ENCODE data around the gene DNMT3A. TPM values are rescaled to one million over a fixed set of nuclear protein-coding genes. Genes with fewer than 3 reads are reported as not detected.

The DNMT3A gene
- total RNA-seq, 1 experiment from 2014 or later = 6.8 TPM

DNA sequence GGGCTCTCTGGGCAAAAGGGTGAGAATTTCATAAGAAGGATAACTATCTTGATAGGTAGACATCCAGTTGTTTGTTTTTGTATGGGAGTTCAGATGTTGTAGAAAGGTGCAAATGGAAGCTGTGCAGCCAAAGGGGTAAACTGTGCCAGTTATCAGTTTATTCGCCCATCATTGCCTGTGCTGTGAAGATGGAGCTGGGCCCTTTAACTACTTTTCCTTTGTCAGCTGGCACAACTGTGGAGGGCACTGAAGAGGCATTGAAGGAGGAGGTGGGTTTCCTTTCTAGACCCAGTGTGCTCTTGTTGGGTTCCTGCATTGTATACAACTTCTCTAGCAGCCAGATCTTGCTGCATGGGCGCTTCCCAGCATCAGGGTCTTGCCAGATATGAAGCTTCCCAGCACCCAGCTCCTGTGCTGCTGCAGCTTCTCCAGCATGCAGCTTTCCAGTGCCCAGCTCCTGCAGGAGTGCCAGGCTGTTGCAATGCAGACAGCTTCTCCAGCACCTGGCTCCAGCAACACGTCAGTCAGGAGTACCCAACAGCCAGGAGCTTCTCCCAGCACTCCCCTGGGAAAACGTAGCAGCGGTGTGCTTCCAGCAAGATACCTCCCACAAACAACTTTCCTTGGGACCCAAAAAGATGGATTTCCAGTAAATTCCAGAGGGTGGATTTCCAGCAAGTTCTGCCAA, 15.3 kb downstream of the DNMT3A start:
- no peak for DNase-seq (ENCODE audit: low spot score)

DNA sequence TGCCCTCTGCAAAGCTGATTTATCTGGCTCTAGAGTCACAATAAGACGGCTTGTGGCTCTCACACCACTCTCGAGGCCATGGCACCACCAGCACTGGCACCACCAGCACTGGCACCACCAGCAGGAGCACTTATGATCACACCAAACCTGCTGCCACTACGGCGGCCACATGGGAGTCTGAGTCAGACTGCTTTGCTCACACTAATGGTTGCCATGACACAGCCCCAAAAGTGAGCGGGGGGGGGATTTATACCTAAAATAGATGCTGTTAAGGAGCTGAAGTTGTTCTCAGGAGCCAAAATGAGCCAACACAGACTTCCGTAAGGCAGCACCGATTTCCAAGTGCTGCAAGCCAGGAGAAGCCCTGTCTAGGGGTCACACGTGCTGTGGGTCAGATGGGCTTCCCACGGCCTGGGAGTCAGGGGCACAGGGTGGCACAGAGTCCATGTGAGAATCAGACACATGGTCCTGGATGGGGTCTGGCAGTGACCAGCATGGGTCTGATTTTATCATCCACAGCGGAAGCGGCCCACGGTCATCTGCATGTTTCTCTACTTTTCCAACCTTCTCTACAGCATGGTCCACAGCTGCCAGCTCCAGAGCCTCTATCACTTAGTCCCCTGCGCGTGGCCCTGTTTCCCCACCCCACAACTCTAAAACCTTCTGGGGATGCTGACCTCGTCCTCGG, 16.7 kb downstream of the DNMT3A start:
- DNase-seq (ENCODE audit: low spot score) = peak; percentile 77

DNA sequence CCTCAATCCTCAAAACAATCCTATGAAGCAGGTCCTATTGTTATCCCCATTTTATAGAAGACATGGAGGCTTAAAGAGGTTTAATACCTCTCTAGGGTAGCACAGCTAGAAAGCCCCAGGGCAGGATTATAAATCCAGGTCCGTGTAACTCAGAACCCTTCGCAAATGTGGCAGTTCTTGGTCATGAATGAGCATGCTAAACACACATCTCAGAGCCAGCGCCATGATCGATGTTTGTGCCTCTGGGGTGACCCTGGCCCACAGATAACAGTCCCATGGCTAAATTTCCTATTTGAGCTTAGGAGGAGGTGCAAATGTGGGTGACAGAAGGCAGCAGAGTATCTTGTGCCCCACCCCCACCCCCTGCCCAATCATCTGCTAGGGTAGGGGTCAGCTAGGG, 17.5 kb downstream of the DNMT3A start:
- DNase-seq (ENCODE audit: low spot score) = no peak

DNA sequence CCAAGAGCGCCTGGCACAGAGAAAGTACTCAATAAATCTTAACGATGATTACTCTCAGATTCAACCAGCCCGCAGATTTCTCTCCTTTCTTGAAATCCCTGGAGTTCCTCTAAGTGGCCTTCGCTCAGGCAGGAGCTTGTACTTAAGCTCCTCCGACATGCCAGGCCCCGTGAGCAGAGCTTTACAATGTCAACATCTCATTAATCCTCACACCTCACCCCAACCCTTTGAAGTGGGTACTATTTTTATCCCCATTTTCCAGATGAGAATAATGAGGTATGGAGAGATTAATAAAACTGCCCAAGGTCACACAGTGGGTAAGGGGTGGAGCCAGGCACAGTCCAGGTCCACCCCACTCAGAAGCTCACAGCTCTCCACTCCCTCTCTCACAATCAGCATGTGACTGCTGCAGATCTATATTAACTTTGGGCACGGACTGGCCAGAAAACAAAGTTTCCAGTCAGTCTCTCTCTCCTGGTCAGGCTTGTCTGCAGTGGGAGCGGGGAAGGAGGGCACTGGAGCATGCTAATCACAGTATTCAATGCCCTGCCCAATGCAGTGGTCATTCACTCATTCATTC, 18.0 kb downstream of the DNMT3A start:
- no peak for DNase-seq (ENCODE audit: low spot score)

DNA sequence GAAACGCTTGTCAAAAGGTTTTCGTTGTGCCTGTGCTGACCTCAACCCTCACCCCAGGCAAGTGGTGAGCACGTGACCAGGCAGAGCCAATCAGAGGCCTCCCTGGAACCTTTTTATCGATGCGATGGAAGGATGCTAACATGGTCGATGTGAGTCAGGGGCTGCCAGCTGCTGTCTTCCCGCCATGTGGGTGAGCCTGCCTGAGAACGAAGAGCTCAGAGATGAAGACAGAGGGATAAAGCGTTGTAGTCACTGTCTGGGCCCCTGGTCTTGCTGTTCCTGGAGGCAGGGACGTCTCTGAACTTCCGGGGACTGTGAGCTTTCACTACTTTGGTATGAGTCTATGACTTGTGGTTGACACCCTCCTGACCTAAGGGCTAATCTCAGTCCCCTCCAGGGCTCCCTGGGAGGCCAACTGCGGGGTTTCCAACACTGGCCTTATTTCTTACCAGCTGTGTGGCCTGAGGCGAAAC, 18.6 kb downstream of the DNMT3A start:
- DNase-seq (ENCODE audit: low spot score) = peak; percentile 46

DNA sequence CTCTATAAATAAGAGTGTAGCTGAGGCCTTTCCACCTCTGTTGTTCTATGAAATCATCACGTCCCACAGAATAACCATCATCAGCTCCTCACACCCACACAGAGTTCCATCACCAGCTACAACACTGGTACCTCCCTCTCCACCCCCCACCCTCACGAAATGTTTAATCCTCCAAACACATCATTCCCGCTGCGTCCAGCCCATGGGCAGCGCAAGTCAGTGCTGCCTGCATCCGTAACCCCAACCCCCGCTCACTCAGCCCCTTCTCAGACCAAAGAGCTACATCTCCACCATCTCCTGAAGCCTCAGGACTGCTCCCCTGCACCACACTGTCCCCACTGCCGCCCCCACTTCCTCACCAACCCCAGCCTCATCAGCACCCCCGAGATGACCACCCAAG, 19.4 kb downstream of the DNMT3A start:
- no peak for DNase-seq (ENCODE audit: low spot score)

DNA sequence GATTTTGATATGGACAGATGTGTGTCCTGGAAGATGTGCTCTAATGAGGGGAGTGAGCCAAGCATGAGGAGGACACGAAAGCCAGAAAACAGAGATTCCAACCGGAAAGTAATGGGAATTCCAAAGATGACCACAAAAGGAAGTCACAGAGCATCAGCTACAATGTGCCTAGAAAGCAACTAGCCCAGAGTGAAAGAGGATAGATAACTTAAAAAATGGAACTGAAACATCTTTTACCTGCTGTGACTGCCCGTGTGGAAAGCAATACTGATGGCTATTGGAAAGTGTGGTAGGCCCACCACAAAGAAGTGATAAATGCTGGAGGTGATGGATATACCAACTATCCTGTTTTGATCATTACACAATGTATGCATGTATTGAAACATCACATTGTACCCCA, 21.6 kb downstream of the DNMT3A start:
- no peak for DNase-seq (ENCODE audit: low spot score)

DNA sequence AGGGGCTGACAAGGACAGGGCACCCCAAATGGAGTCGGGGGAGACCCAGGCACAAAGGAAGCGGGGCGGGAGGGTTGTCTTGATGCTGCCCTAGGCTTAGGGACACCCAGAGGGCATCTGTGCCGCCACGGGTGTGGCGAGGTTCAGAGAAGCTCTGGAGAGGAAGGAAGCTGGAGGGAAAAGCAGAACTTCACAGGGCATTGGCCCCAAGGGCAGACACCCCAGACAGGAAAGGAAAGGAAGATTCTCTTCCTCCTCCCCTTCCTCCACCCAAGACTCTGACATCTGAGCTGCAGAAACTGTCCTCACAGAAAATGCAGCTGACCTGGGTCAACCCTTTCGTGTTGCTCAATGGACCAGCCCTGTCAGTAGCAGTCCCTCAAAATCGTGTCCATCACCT, 25.6 kb downstream of the DNMT3A start:
- DNase-seq (ENCODE audit: low spot score) = no peak

DNA sequence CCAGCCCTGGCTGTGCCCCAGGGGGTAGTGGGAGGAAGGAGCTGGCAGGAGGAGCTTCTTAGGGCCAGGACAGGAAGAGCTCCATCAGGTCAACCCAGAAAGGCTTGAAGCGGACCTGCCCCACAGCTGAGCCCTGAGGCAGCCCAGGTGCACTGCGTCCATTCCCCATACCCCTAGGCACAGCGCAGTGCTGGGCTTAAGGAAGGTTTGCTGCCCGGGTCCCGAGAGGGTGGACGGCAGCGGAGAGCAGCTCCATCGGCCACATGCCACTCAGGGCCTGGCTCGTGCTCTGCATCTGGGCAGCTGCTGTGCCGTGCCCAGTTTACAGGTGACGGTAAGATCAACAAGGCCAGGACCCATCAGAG, 26.4 kb downstream of the DNMT3A start:
- no peak for DNase-seq (ENCODE audit: low spot score)

DNA sequence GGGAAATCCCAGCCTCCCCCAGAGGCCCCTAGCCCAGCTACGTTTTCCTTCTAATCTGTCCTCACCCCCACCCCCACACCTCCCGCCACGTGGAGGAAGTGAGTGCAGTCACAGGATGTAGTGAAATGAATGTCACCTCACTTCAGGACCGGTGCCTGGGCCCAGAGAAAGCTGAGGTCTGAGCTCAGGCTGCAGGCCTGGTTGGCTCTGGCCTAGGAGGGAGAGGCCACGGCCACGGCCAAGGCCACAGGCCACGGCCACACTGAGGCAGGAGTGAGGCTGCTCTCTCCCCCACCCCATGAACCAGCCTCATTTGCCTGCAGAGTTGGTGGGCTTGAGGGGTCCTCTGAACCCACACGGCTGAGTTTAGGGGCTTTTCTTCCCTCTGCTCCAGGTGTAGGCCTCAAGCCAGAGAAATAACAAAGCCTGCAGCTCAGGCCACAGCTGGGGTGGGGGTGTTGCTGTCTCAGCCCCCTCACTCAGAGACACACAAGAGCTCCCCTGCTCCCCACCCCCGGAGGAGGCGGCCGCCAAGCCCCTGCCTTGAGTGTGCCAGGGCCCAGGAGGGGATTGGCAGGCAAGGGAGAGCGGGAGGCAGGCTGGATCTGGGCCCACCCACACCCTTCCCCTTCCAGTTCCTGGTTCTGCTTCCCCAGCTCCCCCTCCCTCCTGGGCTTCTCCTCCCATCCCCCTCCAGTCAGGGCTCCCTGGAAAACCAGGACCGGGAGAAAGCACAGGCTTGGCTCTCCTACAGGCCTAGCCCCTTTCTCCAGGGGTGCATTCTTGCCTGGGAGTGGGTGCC, 27.0 kb downstream of the DNMT3A start:
- DNase-seq (ENCODE audit: low spot score) = no peak

DNA sequence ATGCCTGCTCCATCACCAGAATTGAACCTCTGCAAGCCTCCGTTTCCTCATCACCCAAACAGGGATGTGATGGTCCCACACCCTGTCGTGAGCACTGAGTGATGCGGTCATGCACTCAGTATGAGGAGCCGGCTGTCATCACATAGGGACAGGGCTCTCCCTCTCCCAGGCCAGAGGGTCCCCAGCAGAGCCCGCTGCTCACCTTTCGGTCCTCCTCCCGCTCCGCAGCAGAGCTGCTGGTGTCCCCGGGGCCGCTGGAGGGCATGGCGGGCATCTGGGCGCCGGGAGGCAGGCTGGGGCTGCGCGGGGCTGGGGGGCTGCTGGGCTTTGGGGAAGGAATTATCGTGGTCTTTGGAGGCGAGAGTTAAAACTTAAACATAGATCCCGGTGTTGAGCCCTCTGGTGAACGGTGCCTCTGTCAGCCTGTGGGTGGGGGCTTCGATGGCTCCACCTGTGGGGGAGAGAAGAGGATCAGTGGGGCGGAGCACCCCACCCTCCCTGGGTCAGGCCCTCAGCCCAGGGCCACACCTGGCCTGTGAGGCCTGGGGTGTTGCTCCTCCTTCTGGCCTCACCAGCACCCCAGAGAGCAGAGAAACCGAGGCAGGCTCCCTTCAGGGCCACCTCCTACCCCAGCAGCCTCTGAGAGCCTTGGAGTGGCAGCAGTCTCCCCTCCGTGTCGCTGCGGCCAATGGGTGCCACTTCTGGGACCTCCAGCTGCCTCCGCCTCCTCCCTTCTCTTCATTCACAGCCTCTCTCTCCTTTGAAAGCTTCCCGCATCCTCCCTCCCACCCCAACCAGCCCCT, 27.8 kb downstream of the DNMT3A start:
- DNase-seq (ENCODE audit: low spot score) = no peak

DNA sequence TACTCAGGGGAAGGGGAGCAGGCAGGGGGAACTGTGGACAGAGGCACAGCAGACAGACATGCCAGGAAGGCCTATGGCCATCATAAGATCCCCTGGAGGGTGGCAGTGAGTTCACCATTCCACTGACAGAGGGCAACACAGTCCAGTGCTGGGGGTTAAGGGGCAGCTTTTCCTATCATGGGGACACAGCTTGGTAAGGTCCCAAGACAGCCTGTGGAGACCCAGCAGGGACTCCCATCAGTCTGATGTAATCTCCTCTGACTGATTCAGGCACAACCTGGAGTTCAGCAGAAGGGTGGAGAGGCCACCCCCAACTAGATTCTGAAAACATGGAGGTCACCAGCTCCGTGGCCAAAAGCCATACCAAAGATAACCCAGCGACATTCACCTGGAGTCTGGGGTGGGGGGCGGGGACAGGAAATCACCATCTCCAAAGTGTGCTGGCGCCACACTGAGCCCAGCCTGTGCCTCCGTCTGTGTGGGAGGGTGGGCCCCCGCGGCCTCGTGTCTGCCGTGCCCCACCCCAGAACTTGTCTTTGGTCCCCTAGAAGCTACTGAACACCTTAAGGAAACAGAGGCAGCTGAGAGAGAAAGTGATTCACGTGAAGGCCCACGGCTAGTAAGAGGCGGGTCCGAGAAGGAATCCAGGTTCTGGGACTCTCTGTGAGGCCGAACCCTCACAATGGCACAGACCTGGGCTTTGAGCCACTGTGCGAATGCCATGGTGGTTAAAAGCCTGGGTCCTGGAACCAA, 28.6 kb downstream of the DNMT3A start:
- DNase-seq (ENCODE audit: low spot score) = no peak

DNA sequence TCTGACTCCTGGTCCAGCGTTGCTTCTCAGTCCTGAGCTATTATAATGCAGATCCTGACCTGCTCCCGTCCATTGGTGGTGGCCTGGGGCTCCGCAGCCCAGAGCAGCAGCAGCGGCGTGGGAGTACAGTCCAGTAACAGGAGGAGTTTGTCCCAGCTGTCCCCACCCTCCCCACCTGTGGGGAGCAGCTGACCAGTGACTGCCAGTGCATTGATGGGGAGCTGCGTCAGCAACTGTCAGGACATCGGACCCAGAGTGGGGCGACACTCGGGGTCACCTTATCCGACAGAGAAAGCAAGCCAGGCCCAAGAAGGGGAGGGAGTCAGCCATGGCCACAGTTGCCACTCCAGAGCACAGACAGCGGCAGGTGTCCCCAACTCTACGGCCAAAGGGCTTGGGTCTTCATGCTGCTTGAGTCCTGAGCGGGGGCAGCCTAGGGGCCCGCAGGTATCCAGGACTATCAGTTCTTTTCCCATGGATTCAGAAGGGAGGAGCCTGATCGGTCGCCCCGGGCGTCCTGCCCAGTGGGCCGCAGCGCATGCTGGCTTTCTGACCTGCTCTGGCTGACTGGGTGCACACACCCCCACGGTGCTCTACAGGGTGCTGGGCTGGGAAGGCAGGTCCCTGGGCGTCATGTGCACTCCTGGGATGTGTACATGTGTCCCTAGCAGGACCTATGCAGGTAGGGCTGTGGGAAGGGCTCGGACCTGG, 29.7 kb downstream of the DNMT3A start:
- no peak for DNase-seq (ENCODE audit: low spot score)

DNA sequence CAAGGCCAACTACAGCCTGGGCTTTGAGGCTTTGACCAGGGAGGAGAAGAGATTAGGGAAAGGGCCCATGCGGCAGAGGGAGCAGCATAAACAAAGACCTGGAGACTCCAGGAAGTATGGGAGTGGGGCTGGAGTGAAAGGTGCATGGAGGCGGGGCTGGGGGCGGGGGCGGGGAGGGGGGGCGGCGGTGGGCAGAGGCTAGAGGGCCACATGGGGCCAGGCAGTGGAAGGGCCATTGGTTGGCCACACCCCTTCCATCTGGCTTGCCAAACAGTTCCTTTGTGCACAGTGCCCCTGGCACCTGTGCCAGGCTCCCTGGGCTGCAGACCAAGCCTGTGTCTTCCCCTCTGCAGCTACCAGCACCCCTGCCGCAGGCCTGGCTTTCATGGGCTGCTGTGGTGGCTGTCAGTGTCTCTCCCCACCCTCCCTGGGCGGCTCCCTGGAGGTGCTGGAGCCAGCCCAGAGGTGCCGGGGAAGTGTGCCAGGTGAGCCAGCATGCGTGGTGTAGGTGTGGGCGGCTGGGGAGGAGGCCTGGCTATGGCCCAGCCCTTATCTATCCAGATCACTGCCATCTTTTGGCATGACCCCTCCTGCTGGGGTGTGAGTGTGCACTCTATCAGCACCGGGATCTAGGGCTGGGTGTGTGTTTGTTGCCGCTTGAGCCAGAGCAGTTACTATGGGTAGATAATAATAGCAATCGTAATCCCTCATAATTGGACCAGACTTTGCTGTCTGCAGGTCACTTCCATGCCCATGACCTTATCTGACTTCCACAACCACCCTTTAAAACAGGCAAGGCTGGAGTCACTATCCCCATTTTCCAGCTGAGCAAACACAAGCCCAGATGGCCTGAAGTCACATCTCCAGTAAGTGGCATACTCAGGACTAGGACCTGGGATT, 30.5 kb downstream of the DNMT3A start:
- DNase-seq (ENCODE audit: low spot score) = no peak

DNA sequence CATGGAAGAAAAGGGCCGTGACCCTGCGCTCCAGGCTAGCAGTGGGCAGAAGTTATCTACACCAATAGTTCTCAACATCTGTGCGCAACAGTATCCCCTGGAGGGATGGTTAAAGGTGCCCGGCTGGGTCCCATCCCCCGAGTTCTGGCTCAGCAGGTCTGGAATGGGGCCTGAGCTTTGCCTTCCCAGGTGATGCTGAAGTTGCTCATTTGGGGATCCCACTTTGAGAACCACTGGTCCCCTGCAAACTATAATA, 31.1 kb downstream of the DNMT3A start:
- no peak for DNase-seq (ENCODE audit: low spot score)

DNA sequence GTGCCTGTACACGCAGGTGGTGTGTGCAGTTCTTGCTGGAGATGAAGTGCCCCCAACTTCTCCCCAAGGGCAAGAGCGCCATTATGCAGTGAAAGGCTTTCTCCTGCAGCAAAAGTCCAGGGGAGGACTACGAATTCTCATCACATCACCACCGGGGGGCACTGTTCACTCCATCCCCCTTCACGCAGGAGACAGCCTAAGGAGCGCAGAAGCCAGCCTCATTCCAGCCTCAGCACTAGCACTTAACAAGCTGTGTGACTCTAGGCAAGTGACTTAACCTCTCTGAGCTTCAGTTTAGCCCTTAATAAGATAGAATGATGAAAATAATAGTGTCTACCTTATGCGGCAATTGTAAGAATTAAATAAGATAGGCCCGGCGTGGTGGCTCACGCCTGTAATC, 32.3 kb downstream of the DNMT3A start:
- peak; percentile 63 for DNase-seq (ENCODE audit: low spot score)

DNA sequence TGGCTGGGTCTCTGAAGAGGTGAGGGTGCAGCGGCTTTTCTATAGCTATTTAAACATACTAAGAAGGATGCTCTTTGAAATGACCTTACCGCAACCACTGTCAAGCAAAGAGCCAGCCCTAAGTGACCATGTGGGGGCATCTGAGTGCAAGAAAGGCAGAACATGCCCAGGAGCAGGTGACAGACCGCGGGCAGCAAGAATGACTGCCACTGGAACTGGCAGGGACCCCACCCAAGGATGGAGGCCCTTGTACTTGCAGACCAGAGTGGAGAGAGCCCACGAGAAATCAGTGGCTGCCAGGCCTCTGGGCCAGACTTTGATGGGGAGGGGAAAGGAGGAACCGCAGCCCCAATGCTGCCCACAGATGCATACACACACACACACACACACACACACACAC, 33.1 kb downstream of the DNMT3A start:
- DNase-seq (ENCODE audit: low spot score) = no peak

DNA sequence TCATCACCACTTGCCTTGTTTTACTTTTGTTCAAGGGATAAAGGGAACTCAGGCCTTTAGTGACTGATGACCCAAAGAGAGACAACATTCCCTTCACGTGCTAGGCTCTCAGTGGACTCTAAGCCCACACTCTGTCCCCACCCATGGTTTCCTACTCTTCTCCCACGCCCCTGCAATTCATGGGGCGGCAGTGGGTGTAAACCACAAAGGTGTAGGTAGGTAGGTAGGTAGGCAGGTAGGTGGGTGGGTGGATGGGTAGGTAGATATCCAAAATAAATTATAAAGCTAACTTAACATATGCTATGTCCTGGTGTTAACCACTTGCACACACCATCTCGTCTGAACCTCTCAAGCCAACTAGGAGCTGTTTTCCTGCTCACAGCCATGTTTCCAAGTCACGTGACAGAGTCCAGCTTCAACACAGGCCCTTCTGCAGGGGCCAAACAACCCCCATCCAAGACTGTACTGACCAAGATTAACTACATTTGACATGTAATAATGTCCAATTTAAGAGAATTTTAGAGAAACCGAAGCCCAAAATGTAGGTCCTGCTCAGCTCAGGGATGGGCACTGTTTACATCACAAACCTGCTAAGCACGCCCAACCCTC, 33.7 kb downstream of the DNMT3A start:
- no peak for DNase-seq (ENCODE audit: low spot score)

DNA sequence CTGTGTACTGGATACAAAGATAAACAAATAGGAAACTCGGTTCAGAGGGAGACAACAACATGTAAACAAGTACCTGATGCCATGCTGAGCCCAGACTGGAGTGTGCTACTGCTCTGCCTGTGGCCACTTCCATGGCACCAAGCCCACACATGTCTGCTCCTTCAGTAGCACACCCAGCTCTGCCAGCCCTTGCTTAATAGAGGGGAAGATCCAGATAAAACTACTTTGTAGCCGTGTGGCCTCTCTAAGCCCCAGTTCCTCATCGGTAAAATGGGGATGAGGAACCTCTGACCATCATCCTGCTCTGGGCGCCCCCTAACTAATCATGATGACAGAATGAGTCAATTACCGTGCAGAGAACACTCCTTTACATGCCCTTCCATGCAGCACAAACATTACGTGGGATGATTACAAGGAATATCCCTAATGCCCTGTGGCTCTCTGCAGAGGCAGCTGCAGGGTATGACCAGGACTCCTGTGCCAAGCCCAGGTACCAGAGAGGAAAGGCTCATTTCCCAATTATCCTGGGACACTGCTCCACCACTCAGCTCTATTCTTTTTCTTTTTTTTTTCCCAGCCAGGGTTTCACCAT, 34.9 kb downstream of the DNMT3A start:
- DNase-seq (ENCODE audit: low spot score) = no peak
